Suppressor macrophage (primary cell): ENCODE data around the gene SYDE1.

Experiments
- DNase-seq, 4 experiments: peaks; one replicate each; pipeline ENCODE4 v3.0.0-alpha.2; 2020 to 2022

The SYDE1 gene

GRCh38 chr19:15108845-15109767 lies 1.9 kb downstream of the SYDE1 start:
- no peak for DNase-seq

- DNase-seq: no peak
Measured at GRCh38 chr19:15109768-15110417, 2.7 kb downstream of the SYDE1 start.

GRCh38 chr19:15110418-15110815 lies 3.2 kb downstream of the SYDE1 start:
- no peak for DNase-seq

DNA sequence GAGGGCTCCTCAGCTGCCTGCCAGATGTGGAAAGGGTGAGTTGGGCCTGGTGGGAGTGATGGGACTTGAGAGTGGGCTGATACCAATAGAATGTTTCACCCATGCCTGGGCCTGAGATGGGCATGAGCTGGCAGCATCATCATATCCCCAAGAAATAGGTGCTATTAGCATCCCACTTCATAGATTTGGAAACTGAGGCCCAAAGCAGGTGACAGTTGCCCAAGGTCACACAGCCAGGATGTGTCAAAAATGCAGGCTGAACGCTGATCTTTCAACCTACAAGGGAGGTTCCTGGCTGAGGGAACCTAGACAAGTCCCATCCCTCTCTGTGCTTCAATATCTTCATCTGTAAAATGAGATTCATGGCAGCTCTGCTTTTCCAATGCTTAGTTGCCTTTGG lies 4.6 kb downstream of the SYDE1 start:
- no peak for DNase-seq

DNA sequence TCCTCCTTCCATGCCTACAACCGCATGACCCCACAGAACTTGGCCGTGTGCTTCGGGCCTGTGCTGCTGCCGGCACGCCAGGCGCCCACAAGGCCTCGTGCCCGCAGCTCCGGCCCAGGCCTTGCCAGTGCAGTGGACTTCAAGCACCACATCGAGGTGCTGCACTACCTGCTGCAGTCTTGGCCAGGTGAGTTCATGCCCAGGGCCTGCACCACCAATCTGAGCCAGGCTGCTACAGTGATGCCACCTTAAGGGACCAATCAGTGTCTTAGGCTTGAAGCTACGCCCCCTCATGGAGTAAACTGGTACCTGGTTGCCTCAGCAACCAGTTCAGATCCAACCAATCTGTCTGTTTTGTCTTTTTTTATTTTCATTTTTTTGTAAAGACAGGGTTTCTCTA lies 5.2 kb downstream of the SYDE1 start:
- no peak for DNase-seq

- no peak for DNase-seq
Measured at GRCh38 chr19:15113245-15114152, 6.3 kb downstream of the SYDE1 start.

DNA sequence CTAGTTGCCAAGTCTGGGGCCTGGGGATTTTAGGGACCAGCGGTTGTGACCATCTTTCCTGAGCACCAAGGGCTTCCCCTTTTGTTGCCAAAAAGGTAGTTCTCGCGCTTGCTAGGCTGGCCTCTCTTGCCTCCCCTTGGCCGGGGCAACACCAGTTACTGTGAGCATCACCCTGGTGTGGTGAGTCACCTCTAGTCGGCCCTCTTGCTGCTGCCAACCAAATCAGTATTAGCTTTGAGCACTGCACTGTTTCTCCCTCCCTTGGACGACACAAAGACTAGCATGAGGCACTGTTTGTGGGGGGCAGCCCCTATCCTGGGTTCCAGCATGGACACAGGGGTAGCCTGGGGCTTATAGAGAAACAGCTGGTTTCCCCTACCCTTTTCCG lies 6.9 kb downstream of the SYDE1 start:
- DNase-seq: no peak

- no peak for DNase-seq
Measured at GRCh38 chr19:15115080-15115479, 7.9 kb downstream of the SYDE1 start.

- DNase-seq: no peak
Measured at GRCh38 chr19:15115762-15116615, 8.8 kb downstream of the SYDE1 start.

- DNase-seq: no peak
Measured at GRCh38 chr19:15116856-15117255, 9.7 kb downstream of the SYDE1 start.

DNA sequence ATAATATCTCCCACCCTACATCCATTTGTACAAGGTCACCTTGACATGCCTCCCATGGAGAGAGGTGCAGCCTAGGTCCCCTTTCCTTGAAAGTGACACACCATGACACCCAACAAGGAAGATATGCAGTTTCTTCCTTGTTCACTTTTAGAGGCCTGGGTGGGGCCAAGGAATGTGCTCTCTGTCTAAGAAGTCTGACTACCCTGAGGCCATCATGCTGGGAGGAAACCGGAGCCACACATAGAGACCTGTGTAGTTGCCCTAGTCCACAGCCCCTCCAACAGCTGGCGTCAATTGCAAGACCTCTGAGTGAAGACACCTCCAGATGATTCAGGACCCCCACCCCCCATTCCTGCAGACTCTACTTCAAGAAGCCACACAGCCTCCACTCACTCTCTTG lies 11.0 kb downstream of the SYDE1 start:
- no peak for DNase-seq

DNA sequence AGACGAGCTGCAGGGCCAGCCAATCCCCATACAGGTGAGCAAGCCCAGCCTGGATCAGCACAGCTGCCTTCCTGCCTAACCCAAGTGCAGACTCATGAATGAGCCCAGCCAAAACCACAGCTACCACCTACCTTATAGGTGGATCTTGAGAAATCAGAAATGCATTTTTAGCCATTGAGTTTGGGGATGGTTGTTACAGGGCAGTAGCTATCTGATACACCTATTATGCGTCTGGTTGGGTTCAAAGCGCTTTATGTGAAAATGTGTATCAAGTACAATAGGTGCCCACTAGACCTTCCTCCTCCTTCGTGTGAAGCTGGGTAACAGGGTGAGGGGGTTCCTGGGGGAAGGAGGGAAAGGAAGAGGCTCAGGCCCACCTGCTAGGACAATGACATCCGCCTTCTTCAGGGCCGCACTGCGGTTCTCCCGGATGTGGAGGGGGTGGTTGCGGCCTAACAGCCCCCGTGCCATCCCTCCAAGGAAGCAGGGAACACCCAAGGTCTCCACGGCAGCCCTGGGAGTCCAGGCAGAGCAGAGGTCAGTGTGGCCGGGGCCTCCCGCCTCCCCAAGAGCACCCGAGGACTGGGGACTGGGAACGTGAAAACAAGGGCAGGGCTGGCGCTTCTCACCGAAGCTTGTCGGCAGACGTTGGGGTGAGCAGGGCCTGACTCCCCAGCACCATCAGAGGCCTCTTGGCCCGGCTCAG lies 11.7 kb downstream of the SYDE1 start:
- no peak for DNase-seq

GRCh38 chr19:15120135-15121026 lies 13.2 kb downstream of the SYDE1 start:
- no peak for DNase-seq

- DNase-seq: no peak
Measured at GRCh38 chr19:15122331-15123030, 15.3 kb downstream of the SYDE1 start.

- DNase-seq: no peak
Measured at GRCh38 chr19:15123031-15123890, 16.1 kb downstream of the SYDE1 start.

DNA sequence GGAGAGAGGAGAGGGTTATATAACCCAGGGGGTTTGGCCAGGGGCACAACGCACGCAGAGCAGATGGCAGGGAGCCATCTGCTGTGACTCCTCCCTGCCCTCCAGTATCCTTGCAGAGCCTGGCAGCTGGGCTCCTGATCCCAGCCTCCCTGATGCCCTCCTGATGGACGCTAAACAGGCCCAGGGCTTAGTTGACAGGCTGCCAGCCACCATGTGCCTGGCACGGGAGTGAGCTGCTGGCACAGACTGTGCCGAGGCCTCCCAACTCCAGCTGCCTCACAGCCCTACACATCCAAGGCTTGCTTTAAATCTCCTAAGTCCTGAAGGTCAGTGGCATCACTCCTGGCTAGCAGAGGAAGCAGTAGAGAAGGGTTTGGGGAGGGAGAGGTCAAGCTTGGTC lies 16.7 kb downstream of the SYDE1 start:
- no peak for DNase-seq

GRCh38 chr19:15124572-15125231 lies 17.5 kb downstream of the SYDE1 start:
- peak; percentile 34 to 48 (median 42) for DNase-seq
